ENCODE results near the gene FGFBP2.

FGFBP2 gene

DNA sequence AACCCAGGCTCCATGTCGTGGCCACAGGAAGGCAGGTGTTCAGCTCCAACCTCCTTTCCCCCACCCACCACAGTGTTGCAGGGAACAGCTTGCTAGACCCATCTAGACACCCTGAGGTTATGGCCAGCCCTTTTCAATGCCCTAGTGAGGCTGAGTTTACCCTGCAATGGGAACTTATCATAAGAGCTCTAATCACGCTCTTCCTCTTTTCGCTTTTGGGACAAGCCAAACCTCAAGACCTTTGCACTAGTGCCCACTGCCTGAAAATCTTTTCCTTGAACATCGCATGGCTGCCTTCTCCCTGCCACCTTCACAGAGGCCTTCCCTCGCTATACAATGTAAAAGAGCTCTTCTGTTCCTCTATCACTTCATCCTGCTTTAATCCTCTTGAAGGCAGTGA is 2.4 kb upstream of the FGFBP2 start:
- no peak for DNase-seq

DNA sequence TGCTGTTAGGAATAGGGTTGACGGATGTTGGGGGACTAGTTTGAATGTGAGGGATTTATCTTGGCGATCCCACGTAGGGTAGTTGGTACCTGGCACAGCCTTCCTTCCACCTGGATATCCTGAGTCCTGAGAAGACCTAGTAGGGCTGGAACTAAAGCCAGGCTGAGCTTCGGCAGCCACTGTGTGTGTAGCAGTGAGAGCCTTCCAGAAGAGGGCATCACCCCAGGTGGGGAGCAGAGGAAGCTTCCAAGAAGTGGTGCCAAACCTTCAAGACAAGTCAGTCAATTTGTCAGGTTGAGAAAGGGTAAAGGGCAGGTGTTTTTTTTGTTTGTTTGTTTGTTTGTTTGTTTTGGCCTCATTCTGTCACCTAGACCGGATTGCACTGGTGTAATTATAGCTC is 1.2 kb upstream of the FGFBP2 start:
- no peak for DNase-seq

DNA sequence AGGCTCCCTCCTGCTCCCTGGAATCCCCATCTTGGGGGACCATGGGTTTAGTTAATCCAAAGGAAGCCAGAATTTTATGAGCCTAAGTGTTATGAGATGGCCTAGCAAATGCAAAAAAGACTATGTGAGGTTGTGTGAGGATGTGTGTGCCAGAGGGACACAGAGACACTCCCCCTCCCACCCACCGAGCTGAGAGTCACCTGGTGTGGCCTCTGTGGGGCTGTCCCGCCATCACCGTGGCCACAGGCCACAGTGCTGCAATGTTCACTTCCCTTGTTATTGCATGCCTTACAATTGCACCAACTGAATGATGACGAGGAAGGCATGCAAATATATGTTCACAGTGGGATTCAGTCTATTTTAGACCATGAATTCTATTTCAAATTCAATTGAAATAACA is 601 bp upstream of the FGFBP2 start:
- DNase-seq, result no peak

DNA sequence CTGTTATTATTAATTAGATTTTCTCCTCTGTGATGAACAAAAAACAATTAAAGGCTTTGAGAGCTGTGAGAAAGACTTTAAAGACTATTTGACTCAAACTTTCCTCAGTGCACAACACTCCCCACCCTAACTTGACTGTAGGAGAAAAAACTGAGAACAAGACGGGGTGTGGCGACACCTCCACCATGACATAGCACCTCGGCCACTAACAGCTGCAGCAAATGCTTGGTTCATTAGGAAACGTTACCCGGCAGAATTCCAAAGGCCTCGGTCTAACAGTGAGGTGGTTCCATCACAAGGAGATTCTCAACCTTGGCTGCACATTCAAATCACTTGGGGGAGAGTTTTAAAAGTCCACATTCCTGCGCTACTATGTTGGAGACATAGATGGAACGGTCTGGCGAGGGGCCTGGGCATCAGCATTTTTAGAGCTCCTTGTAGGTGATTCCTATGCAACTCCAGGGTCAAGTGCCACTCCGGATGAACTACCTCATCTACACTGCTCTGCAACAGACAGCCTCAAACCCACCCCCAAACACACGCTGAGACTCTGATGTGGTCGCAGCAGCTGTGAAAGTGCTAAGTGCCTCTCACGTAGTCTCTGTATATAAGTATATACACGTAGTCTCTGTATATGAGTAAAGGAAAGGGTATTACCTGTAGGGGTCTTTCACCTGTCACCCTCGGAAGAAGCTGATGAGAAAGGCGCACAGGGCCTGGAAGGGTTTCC is 1.0 kb downstream of the FGFBP2 start:
- no peak for DNase-seq

DNA sequence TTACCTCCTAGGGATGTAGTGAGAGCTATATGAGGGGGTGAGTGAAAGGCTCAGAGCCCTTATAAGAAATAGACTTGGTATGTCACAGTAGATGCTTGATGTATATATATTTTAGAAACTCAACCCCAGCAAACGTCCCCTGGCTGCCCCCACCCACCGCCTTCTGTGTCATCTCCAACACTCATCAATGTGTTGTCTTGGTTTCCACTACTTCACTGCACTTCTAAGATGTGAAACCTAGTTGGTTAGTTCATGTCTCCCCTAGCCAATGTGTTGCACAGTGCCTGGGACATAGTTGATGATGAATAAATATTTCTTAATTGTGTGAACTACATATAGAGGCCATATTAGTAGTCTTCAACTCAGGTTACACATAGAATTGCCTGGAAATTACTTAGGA is 4.4 kb downstream of the FGFBP2 start:
- no peak for DNase-seq

DNA sequence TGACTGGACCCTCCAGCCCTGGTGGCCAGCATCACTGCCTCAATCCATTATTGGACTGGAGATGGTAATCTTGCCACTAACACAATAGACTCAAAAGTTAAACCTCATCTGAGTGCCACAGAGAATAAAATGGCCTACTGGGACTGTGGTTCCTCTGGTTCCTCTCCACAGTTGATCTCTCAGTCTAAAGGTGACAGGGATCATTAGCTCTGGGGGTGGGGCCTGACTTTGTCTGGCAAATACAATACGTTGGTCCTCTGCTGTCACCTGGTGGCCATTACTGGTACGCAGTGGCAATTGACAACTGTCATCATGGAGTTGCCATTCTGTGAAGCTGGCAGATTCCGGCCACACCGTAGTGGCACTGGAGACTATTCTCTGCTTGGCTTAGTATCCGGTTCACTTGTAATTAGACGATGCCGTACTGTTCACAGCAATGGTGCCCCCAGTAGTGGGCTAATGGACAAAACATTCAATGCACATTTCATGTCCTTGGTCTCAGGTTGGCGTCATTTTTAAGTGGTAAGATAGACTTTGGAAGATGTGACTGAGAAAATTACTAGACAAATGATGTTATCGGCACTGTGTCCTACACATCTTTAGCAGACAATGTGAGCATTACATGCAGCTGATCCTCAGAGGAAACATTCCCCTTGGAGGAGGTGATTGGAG is 6.7 kb downstream of the FGFBP2 start:
- DNase-seq, result no peak

DNA sequence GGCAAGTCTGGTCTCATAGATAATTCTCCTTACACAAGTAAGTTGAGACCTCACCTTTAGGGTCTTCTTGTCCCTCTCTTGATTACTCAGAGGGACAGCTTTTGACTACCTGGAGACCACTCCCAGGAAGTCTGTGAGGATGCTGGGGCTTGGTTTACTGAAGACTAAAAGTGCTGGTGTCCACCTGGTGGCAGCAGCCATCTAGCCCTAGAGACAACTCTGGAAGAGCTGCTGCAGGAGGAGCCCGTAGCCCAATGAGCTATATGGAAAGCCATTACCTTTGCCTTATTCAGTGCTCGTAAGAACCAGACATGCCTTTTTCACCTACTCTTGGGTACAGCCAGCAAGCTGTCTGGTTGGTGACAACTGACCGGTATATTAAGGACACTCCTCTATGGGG is 7.3 kb downstream of the FGFBP2 start:
- DNase-seq, result no peak

DNA sequence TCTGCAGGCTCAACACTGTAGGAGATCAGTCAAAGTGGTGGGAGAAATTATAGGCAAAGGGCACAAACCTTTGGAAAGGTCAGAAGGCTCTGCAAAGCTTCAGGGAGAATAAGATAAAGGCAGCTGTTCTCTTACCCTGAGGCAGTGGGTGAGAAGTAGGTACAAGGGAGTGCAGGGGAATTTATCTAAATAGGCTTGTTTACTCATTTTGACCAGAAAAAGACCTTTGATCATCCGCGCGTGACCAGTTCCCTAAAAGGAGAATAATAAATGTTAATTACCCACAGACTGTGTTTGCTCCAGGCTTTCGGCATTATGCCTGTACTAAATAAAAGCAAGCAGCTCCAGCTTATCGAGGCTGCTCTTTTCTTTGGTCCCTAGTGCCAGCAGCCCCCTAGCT is 9.3 kb downstream of the FGFBP2 start:
- DNase-seq, result no peak

DNA sequence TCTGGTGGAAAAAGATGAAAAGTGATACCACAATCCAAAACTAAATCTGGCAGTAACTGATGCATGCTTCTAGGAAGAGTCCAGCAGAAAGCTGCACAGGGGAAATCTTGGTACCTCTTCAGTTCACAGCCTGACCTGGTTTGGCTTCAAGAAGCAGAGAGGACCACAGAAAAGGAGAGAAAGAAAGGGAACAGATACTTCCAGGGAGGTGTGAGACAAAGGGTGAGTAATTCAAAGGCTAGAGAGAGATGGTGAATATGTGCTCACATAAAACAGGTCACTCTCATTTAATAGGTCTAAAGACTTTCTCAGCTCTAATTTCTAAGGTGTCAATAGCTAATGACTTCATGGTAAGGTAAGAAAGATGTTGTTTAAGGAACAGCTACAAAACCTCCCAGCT is 11.2 kb downstream of the FGFBP2 start:
- no peak for DNase-seq

DNA sequence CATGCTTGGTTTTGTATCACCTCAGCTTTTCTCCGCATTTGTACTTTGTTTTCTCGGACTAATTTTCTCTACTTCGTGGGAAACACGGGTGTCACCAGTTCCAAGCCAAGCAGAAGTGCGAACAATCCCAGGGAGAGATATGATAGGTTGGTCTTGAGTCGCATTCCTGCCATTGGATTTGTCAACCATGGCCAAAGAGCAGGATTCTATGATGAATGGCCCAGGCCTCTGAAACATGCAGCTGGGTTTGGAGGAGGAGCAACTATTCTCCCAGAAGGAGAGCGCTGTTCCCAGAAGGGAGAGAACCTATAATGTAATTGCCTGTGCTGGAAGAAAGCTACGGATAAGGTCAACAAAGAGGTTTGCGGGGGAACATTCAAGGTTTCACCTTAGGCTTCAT is 14.1 kb downstream of the FGFBP2 start:
- no peak for DNase-seq

DNA sequence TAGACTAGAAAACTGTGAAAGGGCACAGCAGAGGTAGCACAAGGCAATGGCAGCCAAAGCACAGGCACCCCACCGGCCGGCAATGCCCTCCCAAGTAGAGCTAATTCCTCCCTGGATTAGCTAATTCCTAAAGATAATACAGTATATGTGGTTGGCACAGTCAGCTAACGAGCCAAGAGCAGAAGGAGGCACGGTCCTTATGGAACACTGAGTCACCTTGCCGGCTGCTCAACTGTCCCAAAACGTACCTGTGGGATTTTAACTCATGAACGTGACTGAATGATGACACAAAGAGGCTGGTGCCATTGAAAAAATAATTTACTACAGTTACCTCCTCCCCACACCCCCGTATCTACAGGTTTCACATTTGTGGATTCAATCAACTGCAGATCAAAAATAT is 15.3 kb downstream of the FGFBP2 start:
- DNase-seq, result no peak

DNA sequence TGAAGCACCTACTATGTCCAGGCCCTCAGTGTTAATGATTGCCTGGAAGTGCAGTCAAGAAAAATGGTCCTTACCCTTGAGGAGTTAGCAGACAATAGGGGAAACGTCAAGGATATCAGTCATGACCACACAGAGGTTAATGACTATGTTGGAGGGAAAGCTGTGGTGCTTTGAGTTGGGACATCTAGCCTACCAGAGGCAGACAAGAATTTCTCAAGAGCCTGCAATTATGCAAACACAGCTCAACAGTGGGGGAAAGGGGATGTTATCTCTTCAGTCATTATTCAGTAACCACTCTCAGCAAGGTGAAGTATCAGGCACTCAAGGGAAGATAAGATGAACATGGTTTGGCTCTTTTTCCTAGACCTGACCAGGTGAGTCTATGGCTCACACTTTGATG is 17.5 kb downstream of the FGFBP2 start:
- no peak for DNase-seq

DNA sequence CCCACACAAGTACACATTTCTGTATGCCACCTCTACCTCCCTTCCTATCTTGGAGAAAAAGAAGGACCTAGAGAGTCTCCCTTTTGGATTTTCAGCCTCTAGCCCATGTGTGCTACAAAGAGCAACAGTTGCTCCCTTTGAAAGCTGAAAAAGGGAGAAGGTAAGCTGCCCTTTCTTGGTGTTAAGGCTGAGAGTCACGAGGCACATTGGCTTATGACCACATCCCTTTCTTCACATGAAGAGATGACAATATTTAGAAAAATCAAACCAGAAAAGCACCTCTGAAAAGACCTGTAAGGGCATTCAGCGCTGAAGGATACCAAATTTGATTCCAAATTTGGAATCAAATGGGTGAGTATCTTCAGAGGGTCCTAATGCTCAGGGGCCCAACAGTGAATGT is 18.1 kb downstream of the FGFBP2 start:
- no peak for DNase-seq

DNA sequence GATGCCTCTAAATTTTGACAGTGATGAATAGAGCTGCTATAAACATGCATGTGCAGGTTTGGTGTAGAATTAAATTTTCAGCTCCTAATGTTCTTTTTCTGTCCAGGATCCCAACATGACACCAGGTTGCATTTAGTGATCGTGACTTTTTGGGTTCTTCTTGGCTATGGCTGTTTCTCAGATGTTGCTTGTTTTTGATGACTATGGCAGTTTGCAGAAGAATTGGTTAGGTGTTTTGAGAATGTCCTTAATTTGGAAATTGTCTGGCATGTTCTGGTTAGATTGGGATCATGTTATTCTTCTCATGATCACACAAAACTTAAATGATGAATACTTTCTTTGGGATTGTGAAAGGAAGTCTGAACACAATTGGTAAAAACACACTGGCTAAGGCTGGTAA is 20.7 kb downstream of the FGFBP2 start:
- no peak for DNase-seq

DNA sequence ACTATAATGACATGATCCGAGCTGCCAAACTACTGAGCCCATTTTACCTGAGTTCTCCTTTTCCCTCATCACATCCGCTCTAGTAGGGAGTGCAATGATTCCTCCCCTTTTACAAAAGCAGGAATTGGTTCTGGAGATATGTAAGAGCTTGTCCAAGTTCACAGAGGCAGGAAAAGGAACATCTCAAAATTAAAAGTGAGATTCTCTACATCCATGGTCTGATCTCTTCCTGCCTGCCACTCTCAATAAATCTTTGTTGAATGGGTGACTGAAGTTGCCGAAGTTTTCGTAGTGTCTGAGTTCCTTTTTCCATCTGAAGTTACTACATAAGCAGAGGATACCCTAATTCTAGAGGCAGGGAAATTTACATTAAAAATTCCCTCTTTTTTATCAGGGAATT is 24.3 kb downstream of the FGFBP2 start, which contains the start of gene FGFBP1:
Gene FGFBP1, minus strand, starts transcription at position 101 of the 400 bp plus-strand sequence. CDS start 2,108 bp downstream, outside the sequence.
- DNase-seq, result no peak

DNA sequence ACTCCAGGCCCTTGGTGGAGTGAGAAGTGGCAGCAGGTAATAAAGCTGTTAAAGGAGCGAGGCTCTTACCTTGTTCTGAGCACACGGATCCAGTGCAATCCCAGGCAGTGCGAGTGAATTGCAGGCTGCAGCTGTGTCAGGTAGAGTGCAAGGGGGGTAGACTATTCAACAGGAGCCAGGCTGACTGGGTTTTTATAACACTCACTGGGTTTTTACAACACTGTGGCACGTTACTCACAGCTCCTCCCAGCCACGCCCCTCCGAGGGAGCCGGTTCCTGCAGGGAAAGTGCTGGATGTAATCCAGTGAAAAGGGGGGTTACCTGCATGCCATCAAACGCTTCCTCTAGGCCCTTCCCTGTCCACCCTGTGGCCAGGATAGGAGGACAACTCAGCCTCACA is 24.8 kb downstream of the FGFBP2 start:
- DNase-seq, result no peak

DNA sequence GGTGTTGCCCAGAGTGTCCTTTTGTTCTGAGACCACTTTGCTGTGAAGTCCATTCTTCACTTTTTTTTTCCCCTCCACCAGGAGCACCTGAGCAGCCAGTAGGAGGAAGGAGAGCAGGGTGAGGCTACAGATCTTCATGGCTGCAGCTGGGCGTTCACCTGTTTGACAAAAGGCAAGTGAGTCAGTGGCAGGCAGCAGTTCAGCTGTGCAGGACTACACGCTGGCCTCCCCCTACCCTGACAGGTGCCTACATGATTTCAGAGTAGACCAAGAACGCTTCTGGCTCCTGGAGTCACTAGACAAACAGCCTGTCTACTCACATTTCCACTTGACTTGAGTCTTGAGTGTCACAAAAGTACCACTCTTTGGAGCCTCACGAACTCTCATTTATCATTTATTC is 26.5 kb downstream of the FGFBP2 start:
- DNase-seq, result no peak

DNA sequence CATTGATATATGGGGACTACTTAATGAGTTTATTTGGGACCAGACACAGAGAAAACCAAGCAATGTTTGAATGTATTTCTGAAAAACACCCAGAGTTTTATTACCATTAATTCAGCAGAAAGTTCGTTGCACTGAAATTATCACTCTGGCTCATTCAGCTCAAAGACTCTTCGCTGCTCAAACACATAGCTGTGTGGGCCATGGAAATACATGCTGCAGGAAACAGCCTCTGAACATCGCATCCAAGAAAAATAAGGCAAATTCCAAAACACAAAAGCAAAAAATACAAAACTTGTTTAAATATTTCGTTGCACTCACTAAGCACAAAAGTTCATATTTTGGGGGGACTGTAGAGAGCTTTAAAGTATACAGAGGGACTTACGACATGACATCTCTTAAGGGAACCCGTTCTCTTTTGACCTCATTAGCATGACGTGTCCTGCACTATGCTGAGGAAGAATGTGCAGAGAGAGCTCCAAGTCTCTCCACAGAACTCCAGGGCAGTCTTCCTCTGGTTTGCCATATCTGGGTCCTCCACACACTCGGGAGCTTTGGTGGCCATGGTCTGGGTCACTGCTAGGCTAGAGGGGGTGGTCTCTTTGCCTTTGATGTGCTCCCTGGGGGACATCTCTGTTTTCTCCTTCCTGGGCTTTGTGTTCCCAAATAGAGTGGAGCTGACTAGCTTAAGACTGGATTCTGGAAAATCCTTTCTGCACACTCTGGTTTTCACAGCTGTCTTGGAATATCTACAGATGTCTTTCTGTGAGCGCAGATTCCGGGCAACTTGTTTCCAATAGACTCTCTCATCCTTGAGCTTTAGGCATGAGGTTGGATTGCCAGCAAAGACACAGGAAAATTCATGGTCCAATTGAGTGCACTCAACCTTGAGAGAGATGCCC is 27.2 kb downstream of the FGFBP2 start:
- DNase-seq, result no peak

DNA sequence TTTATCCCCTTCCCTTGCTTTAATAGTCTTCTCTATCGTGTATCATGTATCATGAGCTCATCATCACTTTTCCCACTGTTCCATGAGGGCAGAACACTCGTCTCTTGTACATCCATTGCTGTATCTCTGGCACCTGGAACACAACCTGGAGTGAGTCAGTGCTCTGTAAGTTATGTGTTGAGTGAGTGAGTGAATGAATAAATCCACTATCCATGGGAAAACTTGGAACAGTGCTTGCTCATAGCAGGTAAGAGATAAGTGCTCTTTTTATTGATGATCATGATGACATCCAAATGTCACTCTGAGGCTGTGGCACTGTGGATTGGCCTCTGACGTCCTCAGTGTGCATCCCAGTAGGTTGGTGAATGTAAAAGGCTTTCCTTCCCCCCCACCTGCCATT is 28.7 kb downstream of the FGFBP2 start:
- no peak for DNase-seq

DNA sequence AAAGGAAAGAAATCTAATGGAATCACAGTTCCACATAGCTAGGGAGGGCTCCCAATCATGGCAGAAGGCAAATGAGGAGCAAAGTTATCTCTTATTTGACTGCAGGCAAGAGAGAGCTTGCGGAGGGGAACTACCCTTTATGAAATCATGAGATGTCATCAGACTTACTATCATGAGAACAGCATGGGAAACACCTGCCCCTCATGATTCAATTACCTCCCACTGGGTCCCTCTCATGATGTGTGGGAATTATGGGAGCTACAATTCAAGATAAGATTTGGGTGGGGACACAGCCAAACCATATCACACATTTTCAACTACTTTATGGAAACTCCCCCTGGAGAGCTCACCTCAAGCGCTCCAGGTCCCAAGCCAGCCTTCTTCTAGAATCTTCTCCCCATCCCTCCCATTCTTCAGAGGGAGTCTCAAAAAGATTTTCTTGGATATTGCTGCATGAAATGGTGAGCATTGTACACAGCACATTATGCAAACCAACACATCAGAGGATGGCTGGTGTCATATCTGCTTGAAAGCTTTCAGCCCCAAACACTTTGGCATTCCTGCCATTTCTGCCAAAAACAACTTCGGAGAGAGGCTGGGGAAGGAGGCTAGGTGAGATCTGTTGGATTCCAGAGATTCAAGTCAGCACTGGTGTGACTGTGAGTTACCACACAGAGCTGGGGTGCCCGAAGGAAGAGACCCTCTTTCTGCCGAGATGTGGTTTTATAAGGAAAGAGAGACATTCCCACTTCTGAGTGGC is 31.3 kb downstream of the FGFBP2 start:
- DNase-seq, result no peak

DNA sequence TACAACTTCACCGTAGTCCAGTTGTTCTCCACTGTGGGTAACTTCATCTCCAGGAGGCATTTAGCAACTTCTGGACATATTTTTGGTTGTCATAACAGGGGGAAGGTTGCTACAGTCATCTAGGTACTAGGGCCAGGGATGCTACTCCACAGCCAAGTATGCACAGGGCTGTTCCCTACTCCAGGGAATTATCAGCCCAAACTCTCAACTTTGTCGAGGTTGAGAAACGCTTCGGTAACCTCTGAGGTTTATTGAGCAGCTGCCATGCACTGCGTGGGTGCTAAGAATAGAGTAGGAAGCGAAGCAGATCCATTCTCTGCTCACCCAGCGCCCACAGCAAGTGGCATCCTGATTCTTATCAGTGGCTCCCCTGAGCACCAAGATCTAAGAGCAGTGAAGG is 32.7 kb downstream of the FGFBP2 start:
- DNase-seq, result no peak

DNA sequence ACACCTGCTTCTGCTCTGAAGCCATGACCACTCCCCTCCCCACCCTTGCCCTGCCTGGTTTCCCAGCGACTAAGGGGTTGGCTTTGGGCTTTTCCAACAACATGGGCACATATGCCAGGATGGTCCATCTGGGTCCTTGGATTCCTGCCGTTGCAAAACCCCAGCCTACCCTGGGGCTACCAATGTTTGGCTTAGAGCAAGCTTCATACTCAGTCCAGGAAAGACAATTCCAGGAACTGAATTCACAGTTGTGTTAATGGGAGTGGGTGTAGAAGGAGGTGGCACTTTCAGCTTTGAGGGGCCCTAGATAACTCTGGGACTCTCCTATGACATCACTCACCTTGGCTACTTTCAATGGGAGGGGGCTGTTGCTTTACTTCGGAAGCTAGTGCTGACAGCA is 33.4 kb downstream of the FGFBP2 start:
- DNase-seq, result no peak

DNA sequence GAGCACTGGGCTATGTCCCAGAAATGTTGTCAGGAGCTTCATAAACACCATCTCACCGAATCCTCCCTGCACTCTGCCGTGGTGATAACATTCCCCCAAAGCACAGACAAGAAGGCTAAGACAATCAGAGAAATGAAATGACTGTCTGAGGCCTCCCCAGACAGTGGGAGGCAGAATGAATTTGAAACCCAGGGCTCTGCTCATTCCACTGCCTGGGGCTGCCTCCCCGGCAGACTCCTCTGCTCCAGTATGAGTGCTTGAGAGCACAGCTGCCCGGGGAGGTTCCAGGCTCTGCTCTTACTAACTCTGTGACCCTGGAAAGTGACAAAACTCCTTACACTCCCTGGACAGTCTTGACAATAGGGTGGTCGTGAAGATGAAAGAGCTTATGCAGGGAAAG is 34.1 kb downstream of the FGFBP2 start:
- DNase-seq, result no peak
